ENCODE results near the gene FRMD8. TPM values are rescaled to one million over a fixed set of nuclear protein-coding genes. Genes with fewer than 3 reads are reported as not detected.

The FRMD8 gene
- total RNA-seq, 2 donors from 2014 or later = 27.4 to 29.6 TPM

- H3K9ac ChIP-seq (ENCODE audit: extremely low read depth, low read length, poor library complexity, severe bottlenecking) = no peak overlapping the region
- no peaks in the 10 kb centered on the region for H3K27me3 Mint-ChIP-seq (ENCODE audit: insufficient read depth)
- H3K27ac Mint-ChIP-seq = peak overlapping the region; percentile 24
- H3K9me3 Mint-ChIP-seq = no peaks in the 10 kb centered on the region
- DNase-seq = peak; percentile 51
- no peak overlapping the region for H3K27ac ChIP-seq (ENCODE audit: low read depth, low read length)
- no peak overlapping the region for H3K4me3 ChIP-seq (ENCODE audit: low read length)
- WGBS, 2 experiments (ENCODE audit: insufficient coverage in 1 of 2, insufficient read length in 1 of 2) = 96 to 97% methylated on average over 5 to 9 of the region's 9 CpGs
- TF ChIP-seq CTCF (conservative IDR thresholded peaks at IDR 0.05) = no peak
- no peaks in the 10 kb centered on the region for H3K4me1 ChIP-seq (ENCODE audit: control insufficient read depth, insufficient read depth, low read length)
- no peak overlapping the region for H3K4me3 Mint-ChIP-seq
- peaks cover 48% of the 10 kb centered on the region for H3K36me3 ChIP-seq (ENCODE audit: control insufficient read depth, insufficient read depth, low read length)
- peaks cover 2% of the 10 kb centered on the region for H3K4me1 Mint-ChIP-seq
- no peaks in the 10 kb centered on the region for H3K27me3 ChIP-seq (ENCODE audit: control insufficient read depth, insufficient read depth, low read length, poor library complexity, severe bottlenecking)
- no peaks in the 10 kb centered on the region for H3K9me3 ChIP-seq (ENCODE audit: control insufficient read depth, low read length)
- H3K36me3 Mint-ChIP-seq (ENCODE audit: low read depth) = peaks cover 59% of the 10 kb centered on the region
Observed at GRCh38 chr11:65442842-65443331, 56.5 kb downstream of the FRMD8 start.

GRCh38 chr11:65444314-65445051, 58.0 kb downstream of the FRMD8 start:
- Histone ChIP-seq H3K4me3 (ENCODE audit: low read length) (no peak overlapping the region), H3K36me3 (ENCODE audit: control insufficient read depth, insufficient read depth, low read length) (peaks cover 36% of the 10 kb centered on the region), H3K9me3 (ENCODE audit: control insufficient read depth, low read length) (no peaks in the 10 kb centered on the region), H3K4me1 (ENCODE audit: control insufficient read depth, insufficient read depth, low read length) (no peaks in the 10 kb centered on the region), H3K27me3 (ENCODE audit: control insufficient read depth, insufficient read depth, low read length, poor library complexity, severe bottlenecking) (no peaks in the 10 kb centered on the region), H3K9ac (ENCODE audit: extremely low read depth, low read length, poor library complexity, severe bottlenecking) (no peak overlapping the region), H3K27ac (ENCODE audit: low read depth, low read length) (peak overlapping the region; percentile 32)
- TF ChIP-seq CTCF (conservative IDR thresholded peaks at IDR 0.05) = no peak
- Mint-ChIP-seq H3K27me3 (ENCODE audit: insufficient read depth) (no peaks in the 10 kb centered on the region), H3K4me1 (peaks cover 5% of the 10 kb centered on the region), H3K36me3 (ENCODE audit: low read depth) (peaks cover 48% of the 10 kb centered on the region), H3K4me3 (no peak overlapping the region), H3K27ac (peak overlapping the region; percentile 13), H3K9me3 (peaks cover 8% of the 10 kb centered on the region)
- peak; percentile 56 for DNase-seq
- 94 to 97% methylated on average over 13 to 14 of the region's 14 CpGs for WGBS, 2 experiments (ENCODE audit: insufficient coverage in 1 of 2, insufficient read length in 1 of 2)

- Mint-ChIP-seq H3K27me3 (ENCODE audit: insufficient read depth) (no peaks in the 10 kb centered on the region), H3K4me3 (no peak overlapping the region), H3K9me3 (peaks cover 13% of the 10 kb centered on the region), H3K36me3 (ENCODE audit: low read depth) (peaks cover 45% of the 10 kb centered on the region), H3K4me1 (peaks cover 5% of the 10 kb centered on the region), H3K27ac (peak overlapping the region; percentile 13)
- Histone ChIP-seq H3K9ac (ENCODE audit: extremely low read depth, low read length, poor library complexity, severe bottlenecking) (no peak overlapping the region), H3K4me1 (ENCODE audit: control insufficient read depth, insufficient read depth, low read length) (no peaks in the 10 kb centered on the region), H3K4me3 (ENCODE audit: low read length) (no peak overlapping the region), H3K9me3 (ENCODE audit: control insufficient read depth, low read length) (no peaks in the 10 kb centered on the region), H3K36me3 (ENCODE audit: control insufficient read depth, insufficient read depth, low read length) (peaks cover 36% of the 10 kb centered on the region), H3K27ac (ENCODE audit: low read depth, low read length) (no peak overlapping the region), H3K27me3 (ENCODE audit: control insufficient read depth, insufficient read depth, low read length, poor library complexity, severe bottlenecking) (no peaks in the 10 kb centered on the region)
- peak; percentile 56 for DNase-seq
- WGBS, 2 experiments (ENCODE audit: insufficient coverage in 1 of 2, insufficient read length in 1 of 2) = 96 to 97% methylated on average over 6 to 15 of the region's 15 CpGs
- no peak for TF ChIP-seq CTCF (conservative IDR thresholded peaks at IDR 0.05)
Observed at GRCh38 chr11:65445101-65445603, 58.7 kb downstream of the FRMD8 start.

Measured in endodermal cell (in vitro differentiated cells).